Smooth muscle cell (in vitro differentiated cells): ENCODE data around the gene COL18A1. TPM values are rescaled to one million over a fixed set of nuclear protein-coding genes. Genes with fewer than 3 reads are reported as not detected.
"Not testable (repeated sequence)": the region's sequence is repeated elsewhere in the genome, so short reads cannot be mapped to it uniquely, and the experiment has no call there.

Experiments
- DNase-seq: peaks from one replicate; lab custom pipeline; 2025; ENCODE audit not compliant: unreplicated experiment; lab: John Stamatoyannopoulos, UW
- H2AFZ ChIP-seq: fragments of 200-600 bp; sonication (generic); 2 replicates; pipeline ENCODE4 v1.6.0; 2016; ENCODE audit warnings: antibody characterized with exemption, low read depth, mild to moderate bottlenecking
- H3F3A ChIP-seq: fragments of 200-600 bp; sonication (generic); 2 replicates; pipeline ENCODE4 v1.6.0; 2017; ENCODE audit warnings: antibody characterized with exemption, low read depth
- H3K27ac ChIP-seq: fragments of 200-600 bp; sonication (generic); 2 replicates; pipeline ENCODE4 v1.5.1; 2016; ENCODE audit warnings: low read depth, mild to moderate bottlenecking
- H3K27me3 ChIP-seq: fragments of 200-600 bp; sonication (generic); 2 replicates; pipeline ENCODE4 v1.6.1; 2016; ENCODE audit warnings: low read depth, mild to moderate bottlenecking
- H3K36me3 ChIP-seq: fragments of 200-600 bp; sonication (generic); 2 replicates; pipeline ENCODE4 v1.5.1; 2016; ENCODE audit warnings: low read depth
- H3K4me1 ChIP-seq: fragments of 200-600 bp; sonication (generic); 2 replicates; pipeline ENCODE4 v1.5.1; 2016; ENCODE audit warnings: low read depth
- H3K4me2 ChIP-seq: fragments of 200-600 bp; sonication (generic); 2 replicates; pipeline ENCODE4 v1.6.0; 2016; ENCODE audit warnings: mild to moderate bottlenecking
- H3K4me3 ChIP-seq: fragments of 200-600 bp; sonication (generic); 2 replicates; pipeline ENCODE4 v1.5.1; 2016; ENCODE audit warnings: mild to moderate bottlenecking
- H3K79me2 ChIP-seq: fragments of 200-600 bp; sonication (generic); 2 replicates; pipeline ENCODE4 v1.6.0; 2016; ENCODE audit warnings: low read depth, mild to moderate bottlenecking
- H3K9ac ChIP-seq: fragments of 200-600 bp; sonication (generic); 2 replicates; pipeline ENCODE4 v1.6.0; 2016; ENCODE audit warnings: low read depth
- H3K9me3 ChIP-seq: fragments of 200-600 bp; sonication (generic); replicated peaks from 2 replicates; pipeline ENCODE4 v1.5.1; 2016; ENCODE audit warnings: low read depth
- H4K20me1 ChIP-seq: fragments of 200-600 bp; sonication (generic); 2 replicates; pipeline ENCODE4 v1.6.0; 2016; ENCODE audit warnings: low read depth
- WGBS: methylation state at CpG from one replicate; pipeline ENCODE4 v1.1.7; 2016; ENCODE audit warnings: low lambda C conversion rate; 5-methylcytosine and 5-hydroxymethylcytosine counted together
- polyA plus RNA-seq: library from polyadenylated mRNA; unstranded; fragments of >200 nt; fragmentation: Nextera tagmentation; extraction: Ambion mirVana; gene quantifications from 2 replicates; pipeline ENCODE4 v1.2.1, GENCODE V29; 2016
- total RNA-seq: library from RNA; depleted of rRNA; stranded (reverse); fragments of >200 nt; gene quantifications from 2 replicates; pipeline ENCODE4 v1.2.3, GENCODE V29; 2014
- TF ChIP-seq, protein P1 (sequence below): fragments of 200-600 bp; sonication (generic); IDR thresholded peaks from 2 replicates; pipeline ENCODE4 v1.5.1; 2017; ENCODE audit warnings: borderline replicate concordance, mild to moderate bottlenecking, antibody characterized with exemption; ENCODE audit not compliant: insufficient read depth, poor library complexity, severe bottlenecking

COL18A1 gene
- total and polyA plus RNA-seq, 2 experiments from 2014 or later: 192 to 485 TPM

DNA sequence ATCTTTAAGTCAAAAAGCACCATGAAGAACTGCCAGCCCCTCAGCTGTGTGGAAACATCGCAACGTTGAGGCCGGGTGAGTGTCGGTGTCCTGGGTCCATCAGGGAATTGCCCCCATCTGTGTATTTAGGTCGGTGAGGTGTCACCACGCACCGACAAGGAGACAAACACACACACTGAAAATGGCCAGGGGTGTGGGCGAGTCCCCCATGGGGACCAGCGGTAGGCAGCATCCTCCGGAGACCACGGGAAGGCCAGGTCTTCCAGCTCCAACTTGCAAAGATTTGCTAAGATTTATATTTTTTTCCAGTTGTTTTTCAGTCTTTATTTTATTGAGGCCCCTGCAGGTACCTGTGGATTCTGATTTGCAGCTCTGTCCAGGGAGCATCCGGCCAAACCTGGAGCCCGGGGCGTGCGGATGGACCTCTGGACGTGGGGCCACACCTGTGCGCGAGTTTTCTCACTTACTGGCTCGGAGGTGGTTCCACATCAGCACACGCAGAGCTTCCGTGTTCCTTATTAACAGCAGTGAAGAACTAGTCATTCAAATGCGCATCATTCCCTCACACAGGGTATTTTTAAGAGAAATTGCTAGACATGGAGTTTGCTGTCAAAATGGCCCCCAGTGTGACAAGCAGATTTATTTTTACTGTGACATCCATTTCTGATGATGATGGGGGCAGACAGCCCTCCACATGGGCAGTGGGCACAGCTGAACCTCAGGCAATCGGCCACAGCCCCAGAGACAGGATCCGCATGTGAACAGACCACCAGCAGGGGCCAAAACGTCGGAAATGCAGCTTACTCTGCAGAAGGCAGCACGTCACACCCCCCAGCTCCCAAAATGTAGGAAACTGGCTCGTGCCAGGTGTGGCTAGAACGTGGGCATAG, 154.5 kb downstream of the COL18A1 start:
- Histone ChIP-seq H3K36me3 (no peaks in the 10 kb centered on the region), H3F3A (no peaks in the 10 kb centered on the region), H2AFZ (no peak overlapping the region), H3K9ac (no peak overlapping the region), H4K20me1 (no peaks in the 10 kb centered on the region), H3K4me1 (no peaks in the 10 kb centered on the region), H3K4me2 (no peak overlapping the region), H3K27ac (no peak overlapping the region), H3K9me3 (no peaks in the 10 kb centered on the region), H3K27me3 (no peaks in the 10 kb centered on the region), H3K4me3 (no peak overlapping the region), H3K79me2 (no peaks in the 10 kb centered on the region)
- DNase-seq: no peak
- WGBS: 86% methylated on average over 29 of the region's 29 CpGs
- TF ChIP-seq, protein P1, sequence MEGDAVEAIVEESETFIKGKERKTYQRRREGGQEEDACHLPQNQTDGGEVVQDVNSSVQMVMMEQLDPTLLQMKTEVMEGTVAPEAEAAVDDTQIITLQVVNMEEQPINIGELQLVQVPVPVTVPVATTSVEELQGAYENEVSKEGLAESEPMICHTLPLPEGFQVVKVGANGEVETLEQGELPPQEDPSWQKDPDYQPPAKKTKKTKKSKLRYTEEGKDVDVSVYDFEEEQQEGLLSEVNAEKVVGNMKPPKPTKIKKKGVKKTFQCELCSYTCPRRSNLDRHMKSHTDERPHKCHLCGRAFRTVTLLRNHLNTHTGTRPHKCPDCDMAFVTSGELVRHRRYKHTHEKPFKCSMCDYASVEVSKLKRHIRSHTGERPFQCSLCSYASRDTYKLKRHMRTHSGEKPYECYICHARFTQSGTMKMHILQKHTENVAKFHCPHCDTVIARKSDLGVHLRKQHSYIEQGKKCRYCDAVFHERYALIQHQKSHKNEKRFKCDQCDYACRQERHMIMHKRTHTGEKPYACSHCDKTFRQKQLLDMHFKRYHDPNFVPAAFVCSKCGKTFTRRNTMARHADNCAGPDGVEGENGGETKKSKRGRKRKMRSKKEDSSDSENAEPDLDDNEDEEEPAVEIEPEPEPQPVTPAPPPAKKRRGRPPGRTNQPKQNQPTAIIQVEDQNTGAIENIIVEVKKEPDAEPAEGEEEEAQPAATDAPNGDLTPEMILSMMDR: no peak

GRCh38 chr21:45560106-45561021, 155.4 kb downstream of the COL18A1 start:
- Histone ChIP-seq H3K4me3 (no peak overlapping the region), H3K4me2 (no peak overlapping the region), H3F3A (no peaks in the 10 kb centered on the region), H3K79me2 (no peaks in the 10 kb centered on the region), H3K9ac (no peak overlapping the region), H4K20me1 (no peaks in the 10 kb centered on the region), H3K4me1 (no peaks in the 10 kb centered on the region), H3K27ac (no peak overlapping the region), H3K9me3 (no peaks in the 10 kb centered on the region), H2AFZ (no peak overlapping the region), H3K36me3 (no peaks in the 10 kb centered on the region), H3K27me3 (no peaks in the 10 kb centered on the region)
- no peak for DNase-seq
- TF ChIP-seq, protein P1: no peak
- WGBS: 86% methylated on average over 30 of the region's 30 CpGs

DNA sequence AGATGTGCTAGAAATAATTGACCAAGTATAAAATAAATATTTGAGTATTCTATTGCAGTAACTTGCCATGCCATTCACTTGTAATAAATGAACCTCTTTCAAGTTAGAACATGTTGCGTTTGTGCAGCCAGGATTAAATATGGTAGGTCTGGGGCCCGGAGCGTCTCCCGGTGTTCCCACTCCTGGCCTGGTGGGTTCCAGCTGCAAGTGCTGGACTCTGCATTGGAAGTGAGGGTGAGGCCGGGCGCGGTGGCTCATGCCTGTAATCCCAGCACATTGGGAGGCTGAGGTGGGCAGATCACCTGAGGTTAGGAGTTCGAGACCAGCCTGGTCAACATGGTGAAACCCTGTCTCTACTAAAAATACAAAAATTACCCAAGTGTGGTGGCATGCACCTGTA, 156.3 kb downstream of the COL18A1 start:
- H3K9ac ChIP-seq, H3K4me2 ChIP-seq, DNase-seq, H2AFZ ChIP-seq, H4K20me1 ChIP-seq, H3K9me3 ChIP-seq, H3K4me1 ChIP-seq, H3K36me3 ChIP-seq, H3K4me3 ChIP-seq, H3K79me2 ChIP-seq, H3F3A ChIP-seq, H3K27me3 ChIP-seq, H3K27ac ChIP-seq: not testable (repeated sequence)
- 88% methylated on average over 8 of the region's 8 CpGs for WGBS

GRCh38 chr21:45562402-45562801, 157.4 kb downstream of the COL18A1 start:
- Histone ChIP-seq H3K36me3 (no peaks in the 10 kb centered on the region), H3F3A (no peaks in the 10 kb centered on the region), H3K4me2 (no peak overlapping the region), H3K4me1 (no peaks in the 10 kb centered on the region), H3K4me3 (no peak overlapping the region), H3K9ac (no peak overlapping the region), H3K27me3 (peaks cover 5% of the 10 kb centered on the region), H3K79me2 (no peaks in the 10 kb centered on the region), H4K20me1 (no peaks in the 10 kb centered on the region), H3K9me3 (no peaks in the 10 kb centered on the region), H2AFZ (no peak overlapping the region), H3K27ac (no peak overlapping the region)
- no peak for DNase-seq
- 77% methylated on average over 10 of the region's 10 CpGs for WGBS
- TF ChIP-seq, protein P1: no peak
